HG03457 (cell line): ENCODE results near the gene TLR7.

Source experiments
- ATAC-seq: cut with Tn5 transposase; IDR thresholded peaks from one replicate; pipeline ENCODE4 v1.9.1; 2021; ENCODE audit warnings: moderate number of reproducible peaks; ENCODE audit not compliant: unreplicated experiment

Gene TLR7

GRCh38 chrX:12866451-12867377, at the start of gene TLR7:
TSS of gene TLR7 (plus strand) at chrX:12867072. CDS start at chrX:12867579, 507 bp downstream.
- no peak for ATAC-seq

GRCh38 chrX:12817528-12817927, 49.3 kb upstream of the TLR7 start:
- no peak for ATAC-seq

- ATAC-seq, result no peak
These were observed 47.6 kb upstream of the TLR7 start for GRCh38 chrX:12819222-12819621.

- ATAC-seq, result no peak
These were observed 46.1 kb upstream of the TLR7 start for GRCh38 chrX:12820737-12821136.

GRCh38 chrX:12824944-12825343, 41.9 kb upstream of the TLR7 start:
- ATAC-seq, result no peak

- ATAC-seq, result no peak
These were observed 41.1 kb upstream of the TLR7 start for GRCh38 chrX:12825801-12826200.

GRCh38 chrX:12843061-12843667, 23.7 kb upstream of the TLR7 start:
- no peak for ATAC-seq

GRCh38 chrX:12843668-12844279, 23.1 kb upstream of the TLR7 start:
- ATAC-seq, result peak; percentile 83

- ATAC-seq, result no peak
These were observed 22.6 kb upstream of the TLR7 start for GRCh38 chrX:12844319-12844718.

GRCh38 chrX:12865359-12865758, 1.5 kb upstream of the TLR7 start:
- ATAC-seq, result no peak

GRCh38 chrX:12867685-12868084, 813 bp downstream of the TLR7 start:
- no peak for ATAC-seq

GRCh38 chrX:12868747-12869146, 1.9 kb downstream of the TLR7 start:
- ATAC-seq, result peak; percentile 50

- no peak for ATAC-seq
These were observed 4.4 kb downstream of the TLR7 start for GRCh38 chrX:12871257-12871656.

GRCh38 chrX:12872741-12873140, 5.9 kb downstream of the TLR7 start:
- no peak for ATAC-seq

GRCh38 chrX:12874581-12874980, 7.7 kb downstream of the TLR7 start:
- no peak for ATAC-seq

- ATAC-seq, result no peak
These were observed 10.5 kb downstream of the TLR7 start for GRCh38 chrX:12877386-12877785.

- no peak for ATAC-seq
These were observed 11.7 kb downstream of the TLR7 start for GRCh38 chrX:12878536-12878935.

GRCh38 chrX:12881914-12882313, 15.0 kb downstream of the TLR7 start:
- no peak for ATAC-seq

- no peak for ATAC-seq
These were observed 18.6 kb downstream of the TLR7 start for GRCh38 chrX:12885508-12885907.

- ATAC-seq, result no peak
These were observed 19.7 kb downstream of the TLR7 start for GRCh38 chrX:12886545-12886944.

GRCh38 chrX:12887141-12887540, 20.3 kb downstream of the TLR7 start:
- ATAC-seq, result no peak

- ATAC-seq, result no peak
These were observed 20.9 kb downstream of the TLR7 start for GRCh38 chrX:12887767-12888166.
